ENCODE results near the gene METTL8. TPM values are rescaled to one million over a fixed set of nuclear protein-coding genes. Genes with fewer than 3 reads are reported as not detected.
"Not testable (repeated sequence)": the region's sequence is repeated elsewhere in the genome, so short reads cannot be mapped to it uniquely, and the experiment has no call there.

The METTL8 gene
- total RNA-seq, 4 donors from 2014 or later, result 11.4 to 107 (median 15.2) TPM

DNA sequence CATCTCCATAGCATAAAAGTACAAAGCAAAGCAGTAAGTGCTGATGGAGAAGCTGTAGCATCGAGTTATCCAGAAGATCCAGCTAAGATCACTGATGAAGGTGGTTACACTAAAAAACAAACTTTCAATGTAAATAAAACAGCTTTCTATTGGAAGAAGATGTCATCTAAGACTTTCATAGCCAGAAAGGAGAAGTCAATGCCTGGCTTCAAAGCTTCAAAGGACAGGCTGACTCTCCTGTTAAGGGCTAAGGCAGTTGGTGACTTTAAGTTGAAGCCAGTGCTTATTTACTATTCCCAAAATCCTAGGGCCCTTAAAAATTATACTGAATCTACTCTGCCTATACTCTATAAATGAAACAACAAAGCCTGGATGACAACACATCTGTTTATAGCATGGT is 44.0 kb downstream of the METTL8 start:
- no peak for TF ChIP-seq POLR2A (IDR thresholded peaks at IDR 0.05)
- TF ChIP-seq, protein P1, sequence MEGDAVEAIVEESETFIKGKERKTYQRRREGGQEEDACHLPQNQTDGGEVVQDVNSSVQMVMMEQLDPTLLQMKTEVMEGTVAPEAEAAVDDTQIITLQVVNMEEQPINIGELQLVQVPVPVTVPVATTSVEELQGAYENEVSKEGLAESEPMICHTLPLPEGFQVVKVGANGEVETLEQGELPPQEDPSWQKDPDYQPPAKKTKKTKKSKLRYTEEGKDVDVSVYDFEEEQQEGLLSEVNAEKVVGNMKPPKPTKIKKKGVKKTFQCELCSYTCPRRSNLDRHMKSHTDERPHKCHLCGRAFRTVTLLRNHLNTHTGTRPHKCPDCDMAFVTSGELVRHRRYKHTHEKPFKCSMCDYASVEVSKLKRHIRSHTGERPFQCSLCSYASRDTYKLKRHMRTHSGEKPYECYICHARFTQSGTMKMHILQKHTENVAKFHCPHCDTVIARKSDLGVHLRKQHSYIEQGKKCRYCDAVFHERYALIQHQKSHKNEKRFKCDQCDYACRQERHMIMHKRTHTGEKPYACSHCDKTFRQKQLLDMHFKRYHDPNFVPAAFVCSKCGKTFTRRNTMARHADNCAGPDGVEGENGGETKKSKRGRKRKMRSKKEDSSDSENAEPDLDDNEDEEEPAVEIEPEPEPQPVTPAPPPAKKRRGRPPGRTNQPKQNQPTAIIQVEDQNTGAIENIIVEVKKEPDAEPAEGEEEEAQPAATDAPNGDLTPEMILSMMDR (IDR thresholded peaks at IDR 0.05), result no peak
- Histone ChIP-seq H3K36me3 (no peaks in the 10 kb centered on the region), H3K27ac (no peak overlapping the region), H3K27me3 (no peaks in the 10 kb centered on the region), H3K9me3 (no peaks in the 10 kb centered on the region), H3K4me1 (no peaks in the 10 kb centered on the region), H3K4me3 (no peak overlapping the region)
- DNase-seq, result no peak

GRCh38 chr2:171389325-171389724 is 44.5 kb downstream of the METTL8 start:
- Histone ChIP-seq H3K27ac (no peak overlapping the region), H3K36me3 (no peaks in the 10 kb centered on the region), H3K4me1 (no peaks in the 10 kb centered on the region), H3K4me3 (no peak overlapping the region), H3K9me3 (no peaks in the 10 kb centered on the region), H3K27me3 (no peaks in the 10 kb centered on the region)
- no peak for TF ChIP-seq POLR2A (IDR thresholded peaks at IDR 0.05)
- TF ChIP-seq, protein P1 (IDR thresholded peaks at IDR 0.05), result no peak
- DNase-seq, result no peak

GRCh38 chr2:171387052-171387451 is 46.7 kb downstream of the METTL8 start:
- Histone ChIP-seq H3K27ac (no peak overlapping the region), H3K27me3 (no peaks in the 10 kb centered on the region), H3K36me3 (no peaks in the 10 kb centered on the region), H3K9me3 (no peaks in the 10 kb centered on the region), H3K4me1 (no peaks in the 10 kb centered on the region), H3K4me3 (no peak overlapping the region)
- DNase-seq, result no peak
- TF ChIP-seq POLR2A (IDR thresholded peaks at IDR 0.05), result no peak
- TF ChIP-seq, protein P1 (IDR thresholded peaks at IDR 0.05), result no peak

GRCh38 chr2:171386627-171387026 is 47.2 kb downstream of the METTL8 start:
- Histone ChIP-seq H3K4me3 (no peak overlapping the region), H3K27ac (no peak overlapping the region), H3K4me1 (no peaks in the 10 kb centered on the region), H3K27me3 (no peaks in the 10 kb centered on the region), H3K36me3 (no peaks in the 10 kb centered on the region), H3K9me3 (no peaks in the 10 kb centered on the region)
- TF ChIP-seq, protein P1 (IDR thresholded peaks at IDR 0.05), result no peak
- no peak for TF ChIP-seq POLR2A (IDR thresholded peaks at IDR 0.05)
- no peak for DNase-seq

GRCh38 chr2:171383134-171383533 is 50.7 kb downstream of the METTL8 start:
- Histone ChIP-seq H3K27ac (no peak overlapping the region), H3K36me3 (no peaks in the 10 kb centered on the region), H3K27me3 (no peaks in the 10 kb centered on the region), H3K9me3 (no peaks in the 10 kb centered on the region), H3K4me3 (no peak overlapping the region), H3K4me1 (no peaks in the 10 kb centered on the region)
- TF ChIP-seq POLR2A (IDR thresholded peaks at IDR 0.05), result no peak
- TF ChIP-seq, protein P1 (IDR thresholded peaks at IDR 0.05), result no peak
- no peak for DNase-seq

DNA sequence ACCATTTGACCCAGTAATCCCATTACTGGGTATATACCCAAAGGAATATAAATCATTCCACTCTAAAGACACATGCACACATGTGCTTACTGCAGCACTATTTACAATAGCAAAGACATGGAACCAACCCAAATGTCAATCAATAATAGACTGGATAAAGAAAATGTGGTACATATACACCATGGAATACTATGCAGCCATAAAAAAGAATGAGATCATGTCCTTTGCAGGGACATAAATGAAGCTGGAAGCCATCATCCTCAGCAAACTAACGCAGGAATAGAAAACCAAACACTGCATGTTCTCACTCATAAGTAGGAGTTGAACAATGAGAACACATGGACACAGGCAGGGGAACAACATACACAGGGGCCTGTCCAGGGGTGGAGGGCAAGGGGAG is 51.6 kb downstream of the METTL8 start:
- not testable (repeated sequence) for DNase-seq, H3K4me1 ChIP-seq, H3K9me3 ChIP-seq

DNA sequence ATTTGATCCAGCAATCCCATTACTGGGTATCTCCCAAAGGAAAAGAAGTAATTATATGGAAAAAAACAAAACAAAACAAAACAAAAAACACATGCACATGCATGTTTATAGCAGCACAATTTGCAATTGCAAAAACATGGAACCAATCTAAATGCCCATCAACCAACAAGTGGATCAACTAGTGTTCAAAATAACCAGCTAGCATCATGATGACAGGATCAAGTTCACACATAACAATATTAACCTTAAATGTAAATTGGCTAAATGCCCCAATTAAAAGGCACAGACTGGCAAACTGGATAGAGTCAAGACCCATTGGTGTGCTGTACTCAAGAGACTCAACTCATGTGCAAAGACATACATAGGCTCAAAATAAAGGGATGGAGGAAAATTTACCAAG is 55.9 kb downstream of the METTL8 start:
- H3K27me3 ChIP-seq, DNase-seq, H3K9me3 ChIP-seq, H3K27ac ChIP-seq, H3K4me3 ChIP-seq, H3K4me1 ChIP-seq, H3K36me3 ChIP-seq: not testable (repeated sequence)

More for the DNA sequence above, 51.6 kb downstream of the METTL8 start:
- H3K4me3 ChIP-seq, H3K36me3 ChIP-seq, H3K27ac ChIP-seq, H3K27me3 ChIP-seq: not testable (repeated sequence)
